HG03060 (cell line): ENCODE data around the gene METRN.

Experiments used
- ATAC-seq: cut with Tn5 transposase; IDR thresholded peaks from one replicate; pipeline ENCODE4 v1.9.1; 2021; ENCODE audit warnings: low read depth, moderate number of reproducible peaks; ENCODE audit not compliant: unreplicated experiment

The METRN gene

DNA sequence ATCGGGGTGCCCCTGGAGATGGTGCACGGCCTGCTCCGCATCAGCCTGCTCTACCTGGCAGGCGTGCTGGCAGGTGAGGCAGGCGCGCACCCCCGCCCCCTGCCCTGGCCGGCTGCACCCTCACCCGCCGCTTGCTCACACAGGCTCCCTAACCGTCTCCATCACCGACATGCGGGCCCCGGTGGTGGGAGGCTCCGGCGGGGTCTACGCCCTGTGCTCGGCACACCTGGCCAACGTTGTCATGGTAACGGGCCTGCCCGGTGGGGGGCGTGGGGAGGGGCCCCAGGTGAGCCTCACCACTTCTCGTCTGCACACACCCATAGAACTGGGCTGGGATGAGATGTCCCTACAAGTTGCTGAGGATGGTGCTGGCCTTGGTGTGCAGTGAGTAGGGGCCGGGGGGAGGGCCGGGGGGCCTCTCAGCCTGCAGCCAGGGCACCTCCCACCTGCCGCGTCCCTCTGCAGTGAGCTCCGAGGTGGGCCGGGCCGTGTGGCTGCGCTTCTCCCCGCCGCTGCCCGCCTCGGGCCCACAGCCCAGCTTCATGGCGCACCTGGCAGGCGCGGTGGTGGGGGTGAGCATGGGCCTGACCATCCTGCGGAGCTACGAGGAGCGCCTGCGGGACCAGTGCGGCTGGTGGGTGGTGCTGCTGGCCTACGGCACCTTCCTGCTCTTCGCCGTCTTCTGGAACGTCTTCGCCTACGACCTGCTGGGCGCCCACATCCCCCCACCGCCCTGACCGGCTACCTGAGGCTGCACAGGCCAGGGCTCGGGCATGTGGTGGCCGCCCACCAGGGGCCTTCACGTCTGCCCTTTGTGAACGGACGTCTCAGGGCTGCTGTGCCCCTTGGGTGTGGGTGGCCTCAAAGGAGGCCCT, 37.4 kb upstream of the METRN start:
- ATAC-seq = no peak

DNA sequence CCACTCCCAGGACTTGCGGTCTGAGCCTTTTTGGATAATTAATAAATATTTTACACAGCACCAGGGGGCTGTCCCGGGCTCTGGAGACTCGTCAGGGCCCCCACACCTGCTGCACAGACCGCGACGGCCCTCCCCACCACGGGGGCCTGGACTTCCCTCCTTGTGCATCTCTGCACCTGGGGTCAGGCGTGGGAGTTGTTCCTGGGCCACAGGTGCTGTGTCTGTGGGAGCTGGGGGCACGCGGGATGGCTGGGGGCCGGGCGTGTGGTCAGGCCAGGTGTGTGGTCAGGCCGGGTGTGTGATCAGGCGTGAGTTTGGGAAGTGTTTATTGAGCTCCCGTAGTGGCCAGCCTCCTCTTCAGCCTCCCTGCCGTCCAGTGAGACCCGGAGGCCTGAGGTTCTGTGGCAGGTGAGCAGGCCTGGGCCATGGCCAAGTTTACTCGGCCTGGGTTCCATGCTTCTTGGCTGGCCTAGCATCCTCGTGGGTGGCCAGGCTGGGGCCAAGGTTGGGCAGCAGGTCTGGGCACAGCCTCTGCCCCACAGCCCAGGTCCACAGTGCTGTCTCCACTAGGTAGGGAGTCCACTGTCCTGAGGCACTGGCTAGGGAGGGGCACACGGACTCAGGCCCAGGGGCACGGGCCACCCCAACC, 36.6 kb upstream of the METRN start:
- ATAC-seq = no peak

DNA sequence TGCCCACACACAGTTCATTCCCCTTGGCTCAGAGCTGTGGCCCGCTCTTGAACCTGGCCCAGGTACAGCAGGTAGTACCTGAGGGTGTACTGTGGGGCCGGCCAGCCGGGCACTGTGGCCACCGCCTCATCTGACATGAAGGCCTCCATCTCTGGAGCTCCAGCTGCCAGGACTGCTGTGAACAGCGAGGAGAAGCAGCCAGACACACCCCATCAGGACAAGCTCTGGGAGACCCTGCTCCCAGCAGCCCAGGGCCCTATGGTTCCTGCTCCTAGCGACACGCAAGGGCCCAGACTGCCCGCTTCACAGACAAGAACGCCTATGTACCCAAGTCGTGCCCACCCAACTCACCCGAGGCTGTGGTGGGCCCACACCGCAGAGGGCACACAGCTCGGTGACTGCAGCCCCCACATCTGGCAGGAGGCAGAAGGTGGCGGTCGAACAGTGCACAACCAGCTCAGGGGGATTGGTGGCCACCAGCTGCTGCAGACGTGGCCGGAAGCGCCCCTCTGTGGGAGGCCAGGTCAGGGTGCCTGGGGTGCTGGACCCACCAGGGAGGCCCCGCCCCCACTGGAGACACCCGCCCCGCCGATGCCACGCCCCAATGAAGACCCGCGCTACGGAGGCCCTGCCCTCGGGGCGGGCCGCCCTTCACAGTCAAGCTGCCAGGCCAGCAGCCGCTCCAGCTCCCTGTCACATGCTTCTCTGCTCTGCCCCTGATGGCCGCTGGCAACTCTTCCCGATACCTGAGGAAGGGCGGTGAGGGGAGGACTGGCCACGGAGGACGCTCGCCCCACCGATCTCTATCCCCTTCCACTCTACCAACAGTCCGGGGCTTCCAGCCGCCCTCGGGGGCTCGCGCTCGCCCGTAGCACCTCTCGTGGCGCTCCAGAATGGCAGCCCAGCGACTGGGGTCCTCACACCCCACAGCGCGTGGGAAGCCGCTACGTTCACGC, 35.8 kb upstream of the METRN start:
- ATAC-seq = no peak

DNA sequence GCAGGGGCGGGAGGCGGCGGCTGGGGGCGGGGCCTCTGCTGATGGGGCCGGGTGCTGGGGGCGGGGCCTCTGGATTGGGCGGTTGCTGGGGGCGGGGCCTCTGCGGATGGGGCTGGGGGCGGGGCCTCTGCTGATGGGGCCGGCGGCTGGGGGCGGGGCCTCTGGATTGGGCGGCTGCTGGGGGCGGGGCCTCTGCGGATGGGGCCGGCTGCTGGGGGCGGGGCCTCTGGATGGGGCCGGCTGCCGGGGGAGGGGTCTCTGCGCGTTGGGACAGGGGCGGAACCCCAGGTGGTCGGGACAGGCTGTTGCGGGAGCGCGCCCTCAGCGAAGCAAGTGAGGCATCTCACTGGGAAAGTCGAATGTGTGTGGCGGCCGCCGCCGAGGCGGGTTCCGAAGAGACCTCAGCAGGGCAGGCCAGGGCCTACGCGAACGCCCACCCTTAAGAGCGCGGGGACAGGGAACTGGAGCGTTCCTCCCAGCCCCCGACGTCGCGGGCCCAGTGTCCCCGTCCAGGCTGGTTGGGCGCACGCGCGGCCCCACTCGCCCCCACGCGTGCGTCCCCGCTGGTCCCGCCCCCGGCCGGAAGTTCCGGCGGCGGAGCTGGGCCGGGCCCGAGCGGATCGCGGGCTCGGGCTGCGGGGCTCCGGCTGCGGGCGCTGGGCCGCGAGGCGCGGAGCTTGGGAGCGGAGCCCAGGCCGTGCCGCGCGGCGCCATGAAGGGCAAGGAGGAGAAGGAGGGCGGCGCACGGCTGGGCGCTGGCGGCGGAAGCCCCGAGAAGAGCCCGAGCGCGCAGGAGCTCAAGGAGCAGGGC, 34.9 kb upstream of the METRN start, which contains the start of gene STUB1:
Gene STUB1, plus strand, starts transcription at position 597 of the 811 bp plus-strand sequence. Its CDS starts 116 bp downstream, at position 713.
- no peak for ATAC-seq

- no peak for ATAC-seq
Measured at GRCh38 chr16:680625-680945, 34.3 kb upstream of the METRN start.

- ATAC-seq = no peak
Measured at GRCh38 chr16:680967-681745, 33.8 kb upstream of the METRN start.

DNA sequence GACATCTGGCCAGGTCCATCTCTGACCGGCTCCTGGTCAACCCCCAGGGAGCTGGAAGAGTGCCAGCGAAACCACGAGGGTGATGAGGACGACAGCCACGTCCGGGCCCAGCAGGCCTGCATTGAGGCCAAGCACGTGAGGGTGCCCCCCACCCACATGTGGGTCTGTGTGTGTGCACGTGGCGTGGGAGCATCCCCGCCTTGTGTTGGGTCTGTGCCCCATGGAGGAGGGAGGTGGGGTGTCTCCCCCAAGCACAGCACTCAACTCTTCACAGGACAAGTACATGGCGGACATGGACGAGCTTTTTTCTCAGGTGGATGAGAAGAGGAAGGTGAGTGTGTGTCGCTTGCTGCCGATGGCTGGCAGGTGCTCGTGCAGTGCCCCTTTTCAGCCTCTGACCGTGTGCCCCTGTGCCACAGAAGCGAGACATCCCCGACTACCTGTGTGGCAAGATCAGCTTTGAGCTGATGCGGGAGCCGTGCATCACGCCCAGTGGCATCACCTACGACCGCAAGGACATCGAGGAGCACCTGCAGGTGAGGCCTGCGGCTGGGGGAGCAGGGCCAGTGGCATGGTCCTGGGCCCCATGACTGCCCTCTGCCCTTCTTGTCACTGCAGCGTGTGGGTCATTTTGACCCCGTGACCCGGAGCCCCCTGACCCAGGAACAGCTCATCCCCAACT, 33.0 kb upstream of the METRN start:
- no peak for ATAC-seq

DNA sequence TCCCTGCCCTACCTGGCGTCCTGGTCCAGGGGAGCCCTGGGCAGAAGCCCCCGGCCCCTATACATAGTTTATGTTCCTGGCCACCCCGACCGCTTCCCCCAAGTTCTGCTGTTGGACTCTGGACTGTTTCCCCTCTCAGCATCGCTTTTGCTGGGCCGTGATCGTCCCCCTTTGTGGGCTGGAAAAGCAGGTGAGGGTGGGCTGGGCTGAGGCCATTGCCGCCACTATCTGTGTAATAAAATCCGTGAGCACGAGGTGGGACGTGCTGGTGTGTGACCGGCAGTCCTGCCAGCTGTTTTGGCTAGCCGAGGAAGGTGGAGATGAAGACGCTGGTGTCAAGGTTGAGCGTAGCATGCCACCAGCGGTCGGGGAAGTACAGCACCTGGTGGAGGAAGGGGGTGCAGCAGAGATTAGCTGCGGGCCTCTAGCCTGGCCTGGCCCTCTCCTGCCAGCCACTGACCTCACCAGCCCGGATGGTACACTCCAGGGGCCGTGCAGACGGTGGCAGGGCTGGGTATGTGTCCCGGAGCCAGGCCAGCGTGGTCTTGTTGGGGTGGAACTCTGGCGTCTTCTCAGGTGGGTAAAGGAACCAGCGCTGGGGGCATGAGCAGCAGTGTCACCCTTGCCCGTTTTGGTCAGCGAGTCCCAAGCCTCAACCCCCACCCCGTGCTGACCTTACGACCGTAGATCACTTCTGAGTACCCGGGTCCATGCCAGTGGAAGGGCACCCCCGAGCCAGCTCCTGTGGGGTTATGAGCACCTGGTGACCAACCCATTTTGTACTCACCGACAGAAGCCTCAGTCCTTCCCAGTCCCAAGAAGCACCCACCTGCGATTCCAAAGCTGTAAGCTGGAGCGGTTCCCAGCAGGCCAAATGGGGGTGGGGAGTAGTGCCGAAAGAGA, 32.2 kb upstream of the METRN start:
- ATAC-seq = no peak

GRCh38 chr16:683396-684070, 31.4 kb upstream of the METRN start:
- ATAC-seq = no peak

- ATAC-seq = no peak
Measured at GRCh38 chr16:684071-684794, 30.7 kb upstream of the METRN start, which contains the start of gene JMJD8. TSS of gene JMJD8 (minus strand) at chr16:684334. CDS start at chr16:684319, 15 bp downstream.

- ATAC-seq = no peak
Measured at GRCh38 chr16:684961-685696, 29.8 kb upstream of the METRN start.

- no peak for ATAC-seq
Measured at GRCh38 chr16:685967-686366, 29.0 kb upstream of the METRN start.

- ATAC-seq = no peak
Measured at GRCh38 chr16:686459-687260, 28.3 kb upstream of the METRN start.

DNA sequence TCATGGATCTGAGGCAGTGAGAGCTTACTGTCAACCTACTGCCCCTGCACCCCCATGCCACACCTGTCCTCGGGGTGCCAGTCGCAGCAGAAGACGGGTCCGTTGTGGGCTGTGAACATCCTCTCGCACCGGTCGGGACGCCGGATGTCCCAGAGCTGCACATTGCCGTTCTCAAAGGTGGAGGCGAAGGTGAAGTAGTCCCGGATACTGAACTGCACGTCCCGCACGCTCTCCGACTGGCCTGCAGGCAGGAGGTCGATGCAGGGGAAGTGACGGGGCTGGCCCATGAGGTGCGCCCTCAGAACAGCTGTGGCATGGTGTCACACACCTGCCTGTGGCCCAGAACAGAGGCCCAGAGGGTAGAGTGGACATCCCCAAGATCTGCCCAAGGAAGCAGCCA, 27.4 kb upstream of the METRN start:
- no peak for ATAC-seq
